ENCODE data around the gene ZBTB4. TPM values are rescaled to one million over a fixed set of nuclear protein-coding genes. Genes with fewer than 3 reads are reported as not detected.
A peak's percentile ranks its signal among the peaks of the same experiment; 100 is the strongest.

The ZBTB4 gene
- total RNA-seq, 1 donor from 2014 or later = 26.8 TPM

- Mint-ChIP-seq H3K36me3 (ENCODE audit: insufficient read depth) (peaks cover 25% of the 10 kb centered on the region), H3K27ac (no peak overlapping the region), H3K4me1 (ENCODE audit: low read depth) (peaks cover 12% of the 10 kb centered on the region), H3K9me3 (ENCODE audit: low read depth) (no peaks in the 10 kb centered on the region), H3K27me3 (no peaks in the 10 kb centered on the region), H3K4me3 (ENCODE audit: low read depth) (no peak overlapping the region)
- no peak for TF ChIP-seq CTCF (IDR thresholded peaks at IDR 0.05; ENCODE audit: unreplicated experiment)
- DNase-seq (ENCODE audit: low spot score, unreplicated experiment) = no peak
Measured at GRCh38 chr17:7495906-7496434, 16.5 kb upstream of the ZBTB4 start.

GRCh38 chr17:7493941-7494340, 14.5 kb upstream of the ZBTB4 start:
- H3K36me3 Mint-ChIP-seq (ENCODE audit: insufficient read depth) = peaks cover 19% of the 10 kb centered on the region
- H3K4me3 Mint-ChIP-seq (ENCODE audit: low read depth) = no peak overlapping the region

GRCh38 chr17:7491583-7491982, 12.2 kb upstream of the ZBTB4 start:
- DNase-seq (ENCODE audit: low spot score, unreplicated experiment) = no peak
- TF ChIP-seq CTCF (IDR thresholded peaks at IDR 0.05; ENCODE audit: unreplicated experiment) = no peak
- peak overlapping the region; percentile 87 for H3K27ac Mint-ChIP-seq
- no peaks in the 10 kb centered on the region for H3K27me3 Mint-ChIP-seq
- H3K4me1 Mint-ChIP-seq (ENCODE audit: low read depth) = peaks cover 32% of the 10 kb centered on the region
- H3K4me3 Mint-ChIP-seq (ENCODE audit: low read depth) = no peak overlapping the region
- H3K9me3 Mint-ChIP-seq (ENCODE audit: low read depth) = no peaks in the 10 kb centered on the region
- H3K36me3 Mint-ChIP-seq (ENCODE audit: insufficient read depth) = peaks cover 16% of the 10 kb centered on the region

More at GRCh38 chr17:7493941-7494340, 14.5 kb upstream of the ZBTB4 start:
- Mint-ChIP-seq H3K27me3 (no peaks in the 10 kb centered on the region), H3K9me3 (ENCODE audit: low read depth) (no peaks in the 10 kb centered on the region), H3K27ac (peak overlapping the region; percentile 12), H3K4me1 (ENCODE audit: low read depth) (peaks cover 21% of the 10 kb centered on the region)
- TF ChIP-seq CTCF (IDR thresholded peaks at IDR 0.05; ENCODE audit: unreplicated experiment) = no peak
- DNase-seq (ENCODE audit: low spot score, unreplicated experiment) = no peak

GRCh38 chr17:7490144-7490543, 10.7 kb upstream of the ZBTB4 start:
- H3K27ac Mint-ChIP-seq = no peak overlapping the region
- peaks cover 10% of the 10 kb centered on the region for H3K36me3 Mint-ChIP-seq (ENCODE audit: insufficient read depth)
- no peak for TF ChIP-seq CTCF (IDR thresholded peaks at IDR 0.05; ENCODE audit: unreplicated experiment)
- H3K4me3 Mint-ChIP-seq (ENCODE audit: low read depth) = peak overlapping the region; percentile 6
- DNase-seq (ENCODE audit: low spot score, unreplicated experiment) = no peak
- H3K9me3 Mint-ChIP-seq (ENCODE audit: low read depth) = no peaks in the 10 kb centered on the region
- no peaks in the 10 kb centered on the region for H3K27me3 Mint-ChIP-seq
- peaks cover 43% of the 10 kb centered on the region for H3K4me1 Mint-ChIP-seq (ENCODE audit: low read depth)

- H3K4me1 Mint-ChIP-seq (ENCODE audit: low read depth) = peaks cover 54% of the 10 kb centered on the region
- peaks cover 7% of the 10 kb centered on the region for H3K36me3 Mint-ChIP-seq (ENCODE audit: insufficient read depth)
- TF ChIP-seq CTCF (IDR thresholded peaks at IDR 0.05; ENCODE audit: unreplicated experiment) = no peak
- peak overlapping the region; percentile 97 for H3K4me3 Mint-ChIP-seq (ENCODE audit: low read depth)
- DNase-seq (ENCODE audit: low spot score, unreplicated experiment) = no peak
- peak overlapping the region; percentile 18 for H3K27ac Mint-ChIP-seq
- no peaks in the 10 kb centered on the region for H3K9me3 Mint-ChIP-seq (ENCODE audit: low read depth)
- H3K27me3 Mint-ChIP-seq = no peaks in the 10 kb centered on the region
Measured at GRCh38 chr17:7486181-7486580, 6.8 kb upstream of the ZBTB4 start.
